Measurements from ENCODE around the gene HSD3B2. TPM values are rescaled to one million over a fixed set of nuclear protein-coding genes. Genes with fewer than 3 reads are reported as not detected.

The HSD3B2 gene
- not detected for total RNA-seq
- not detected for polyA plus RNA-seq

DNA sequence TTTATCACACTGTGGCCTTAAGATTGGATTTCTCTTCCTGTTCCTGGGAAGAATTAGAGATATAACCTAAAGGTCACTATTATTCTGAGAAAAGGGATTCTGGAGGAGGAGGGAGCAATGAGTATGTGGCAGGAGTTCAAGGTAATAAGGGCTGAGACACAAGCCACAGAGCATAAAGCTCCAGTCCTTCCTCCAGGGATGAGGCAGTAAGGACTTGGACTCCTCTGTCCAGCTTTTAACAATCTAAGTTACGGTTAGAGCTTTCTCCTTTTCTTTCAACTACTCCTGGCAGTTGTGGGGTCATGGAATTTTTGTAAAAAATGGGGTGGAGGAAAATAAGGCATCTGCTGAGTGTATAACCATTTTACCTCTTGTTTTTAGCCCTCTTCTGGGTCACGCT, at the start of gene HSD3B2:
Gene HSD3B2, plus strand, starts transcription at position 201 of the 400 bp plus-strand sequence. CDS start 270 bp downstream, outside the sequence.
- H3K4me3 ChIP-seq (ENCODE audit: low read length in 2 of 2), result no peak within 1 kb of the TSS
- no peaks in the 10 kb centered on the region for H3K4me1 ChIP-seq (ENCODE audit: insufficient read depth, low read length)
- Mint-ChIP-seq H3K9me3 (peaks cover 0 to 5% (median under 1%) of the 10 kb centered on the region in 8 donors), H3K36me3 (no peaks in the 10 kb centered on the region), H3K27me3 (peaks cover 0 to 3% of the 10 kb centered on the region in 2 donors), H3K4me3 (no peak within 1 kb of the TSS), H3K4me1 (no peaks in the 10 kb centered on the region), H3K27ac (no peak within 1 kb of the TSS)
- no peaks in the 10 kb centered on the region for H3K9me3 ChIP-seq (ENCODE audit: control insufficient read depth in 1 of 2, low read length in 2 of 2)
- H3K27ac ChIP-seq (ENCODE audit: low read depth, low read length), result no peak within 1 kb of the TSS
- no peaks in the 10 kb centered on the region for H3K36me3 ChIP-seq (ENCODE audit: insufficient read depth, low read length)
- intact Hi-C loops (cut with micrococcal nuclease), result no loop called here
- ChIA-PET CTCF (ENCODE audit: partially characterized antibody) (no interaction called here), POLR2A (ENCODE audit: partially characterized antibody) (no interaction called here)
- H3K27me3 ChIP-seq (ENCODE audit: insufficient read depth, low read length), result no peaks in the 10 kb centered on the region
- no peak for DNase-seq

GRCh38 chr1:119366424-119366823, 48.5 kb upstream of the HSD3B2 start:
- H3K4me3 ChIP-seq (ENCODE audit: low read length in 2 of 2), result no peak overlapping the region
- H3K9me3 ChIP-seq (ENCODE audit: control insufficient read depth in 1 of 2, low read length in 2 of 2), result no peaks in the 10 kb centered on the region
- H3K9me3 Mint-ChIP-seq, result no peaks in the 10 kb centered on the region
- no peaks in the 10 kb centered on the region for H3K4me1 ChIP-seq (ENCODE audit: insufficient read depth, low read length)
- no peaks in the 10 kb centered on the region for H3K36me3 ChIP-seq (ENCODE audit: insufficient read depth, low read length)
- POLR2A ChIA-PET (ENCODE audit: partially characterized antibody), result no interaction called here
- intact Hi-C loops (cut with micrococcal nuclease), result loop anchor here (2.0 kb wide), 1 partner anchor 1216 kb away; no protein-coding TSS in a partner anchor
- H3K27me3 ChIP-seq (ENCODE audit: insufficient read depth, low read length), result no peaks in the 10 kb centered on the region
- H3K27me3 Mint-ChIP-seq, result peaks cover 8 to 13% of the 10 kb centered on the region in 2 donors
- no peak for DNase-seq
- H3K27ac Mint-ChIP-seq, result no peak overlapping the region
- no peak overlapping the region for H3K27ac ChIP-seq (ENCODE audit: low read depth, low read length)
- no peak overlapping the region for H3K4me3 Mint-ChIP-seq
- H3K4me1 Mint-ChIP-seq, result no peaks in the 10 kb centered on the region
- CTCF ChIA-PET (ENCODE audit: partially characterized antibody), result no interaction called here
- H3K36me3 Mint-ChIP-seq, result no peaks in the 10 kb centered on the region

DNA sequence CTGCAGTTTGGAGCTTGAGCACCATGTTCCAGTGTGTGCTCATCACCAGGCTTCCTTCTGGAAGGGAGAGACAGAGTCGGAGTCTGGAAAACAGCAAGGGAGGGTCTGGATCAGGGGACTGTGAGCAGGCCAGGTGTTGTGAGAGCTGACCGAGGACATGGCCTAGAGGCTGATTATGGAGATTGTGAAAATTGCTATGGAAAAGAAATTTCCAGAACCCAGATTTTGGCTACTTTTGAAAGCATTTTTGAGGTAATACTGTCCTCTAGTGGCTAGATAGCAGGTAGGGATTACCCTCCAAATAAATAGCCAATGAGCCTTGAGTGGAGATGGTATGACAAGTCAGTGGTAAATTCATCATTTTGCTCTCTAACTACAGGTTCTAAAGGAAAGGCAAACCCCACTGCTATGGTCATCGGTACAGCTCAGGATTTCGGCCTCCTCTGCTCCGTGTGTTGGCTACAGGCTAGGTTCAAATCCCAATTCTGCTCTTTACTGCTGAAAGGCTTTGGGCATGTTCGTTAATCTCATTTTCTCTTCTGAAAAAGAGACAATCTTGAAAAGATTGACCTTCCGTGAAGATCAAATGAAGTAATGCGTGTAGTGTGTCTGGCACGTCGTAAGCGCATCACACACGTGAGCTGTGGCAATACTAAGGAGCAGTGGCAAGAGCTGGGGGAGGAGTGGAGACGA, 47.4 kb upstream of the HSD3B2 start:
- Histone ChIP-seq H3K4me3 (ENCODE audit: low read length in 2 of 2) (no peak overlapping the region), H3K27me3 (ENCODE audit: insufficient read depth, low read length) (no peaks in the 10 kb centered on the region), H3K27ac (ENCODE audit: low read depth, low read length) (no peak overlapping the region), H3K36me3 (ENCODE audit: insufficient read depth, low read length) (no peaks in the 10 kb centered on the region), H3K9me3 (ENCODE audit: control insufficient read depth in 1 of 2, low read length in 2 of 2) (no peaks in the 10 kb centered on the region), H3K4me1 (ENCODE audit: insufficient read depth, low read length) (no peaks in the 10 kb centered on the region)
- no peak for DNase-seq
- Mint-ChIP-seq H3K4me1 (no peaks in the 10 kb centered on the region), H3K27ac (no peak overlapping the region), H3K4me3 (no peak overlapping the region), H3K9me3 (peaks cover 0 to 2% (median 0%) of the 10 kb centered on the region in 8 donors), H3K36me3 (no peaks in the 10 kb centered on the region), H3K27me3 (peaks cover 10 to 15% of the 10 kb centered on the region in 2 donors)
- ChIA-PET CTCF (ENCODE audit: partially characterized antibody) (interaction anchor here (2.1 kb wide), 1 partner anchor 92 kb away, joined by 5 read pairs; no protein-coding TSS in a partner anchor), POLR2A (ENCODE audit: partially characterized antibody) (no interaction called here)
- intact Hi-C loops (cut with micrococcal nuclease), result loop anchor here (2.0 kb wide), 2 partner anchors 75 to 1217 kb away; no protein-coding TSS in a partner anchor

GRCh38 chr1:119368554-119368953, 46.4 kb upstream of the HSD3B2 start, which contains the start of gene HAO2:
TSS of gene HAO2 (plus strand) at chr1:119368785. CDS start at chr1:119381086, 12,301 bp downstream.
- ChIA-PET POLR2A (ENCODE audit: partially characterized antibody) (no interaction called here), CTCF (ENCODE audit: partially characterized antibody) (interaction anchor here (2.1 kb wide), 1 partner anchor 93 kb away, joined by 5 read pairs; no protein-coding TSS in a partner anchor)
- no peak within 1 kb of the TSS for H3K27ac ChIP-seq (ENCODE audit: low read depth, low read length)
- H3K36me3 ChIP-seq (ENCODE audit: insufficient read depth, low read length), result no peaks in the 10 kb centered on the region
- Mint-ChIP-seq H3K4me1 (no peaks in the 10 kb centered on the region), H3K9me3 (peaks cover 0 to 2% (median 0%) of the 10 kb centered on the region in 8 donors), H3K27me3 (peaks cover 10 to 14% of the 10 kb centered on the region in 2 donors), H3K36me3 (no peaks in the 10 kb centered on the region), H3K27ac (no peak within 1 kb of the TSS), H3K4me3 (no peak within 1 kb of the TSS)
- no peaks in the 10 kb centered on the region for H3K27me3 ChIP-seq (ENCODE audit: insufficient read depth, low read length)
- no peaks in the 10 kb centered on the region for H3K9me3 ChIP-seq (ENCODE audit: control insufficient read depth in 1 of 2, low read length in 2 of 2)
- intact Hi-C loops (cut with micrococcal nuclease), result loop anchor here (2.0 kb wide), 1 partner anchor 76 kb away; no protein-coding TSS in a partner anchor
- H3K4me3 ChIP-seq (ENCODE audit: low read length in 2 of 2), result no peak within 1 kb of the TSS
- no peak for DNase-seq
- no peaks in the 10 kb centered on the region for H3K4me1 ChIP-seq (ENCODE audit: insufficient read depth, low read length)

GRCh38 chr1:119370748-119371147, 44.2 kb upstream of the HSD3B2 start:
- Histone ChIP-seq H3K4me3 (ENCODE audit: low read length in 2 of 2) (no peak overlapping the region), H3K27ac (ENCODE audit: low read depth, low read length) (no peak overlapping the region), H3K27me3 (ENCODE audit: insufficient read depth, low read length) (no peaks in the 10 kb centered on the region), H3K9me3 (ENCODE audit: control insufficient read depth in 1 of 2, low read length in 2 of 2) (no peaks in the 10 kb centered on the region), H3K36me3 (ENCODE audit: insufficient read depth, low read length) (no peaks in the 10 kb centered on the region), H3K4me1 (ENCODE audit: insufficient read depth, low read length) (no peaks in the 10 kb centered on the region)
- ChIA-PET CTCF (ENCODE audit: partially characterized antibody) (no interaction called here), POLR2A (ENCODE audit: partially characterized antibody) (no interaction called here)
- no peak overlapping the region for H3K4me3 Mint-ChIP-seq
- DNase-seq, result no peak
- peaks cover 0 to 2% (median 0%) of the 10 kb centered on the region in 8 donors for H3K9me3 Mint-ChIP-seq
- peaks cover 0 to 4% (median 2%) of the 10 kb centered on the region in 4 donors for H3K4me1 Mint-ChIP-seq
- no peak overlapping the region for H3K27ac Mint-ChIP-seq
- no peaks in the 10 kb centered on the region for H3K36me3 Mint-ChIP-seq
- H3K27me3 Mint-ChIP-seq, result peaks cover 10 to 12% of the 10 kb centered on the region in 2 donors
- intact Hi-C loops (cut with micrococcal nuclease), result no loop called here

DNA sequence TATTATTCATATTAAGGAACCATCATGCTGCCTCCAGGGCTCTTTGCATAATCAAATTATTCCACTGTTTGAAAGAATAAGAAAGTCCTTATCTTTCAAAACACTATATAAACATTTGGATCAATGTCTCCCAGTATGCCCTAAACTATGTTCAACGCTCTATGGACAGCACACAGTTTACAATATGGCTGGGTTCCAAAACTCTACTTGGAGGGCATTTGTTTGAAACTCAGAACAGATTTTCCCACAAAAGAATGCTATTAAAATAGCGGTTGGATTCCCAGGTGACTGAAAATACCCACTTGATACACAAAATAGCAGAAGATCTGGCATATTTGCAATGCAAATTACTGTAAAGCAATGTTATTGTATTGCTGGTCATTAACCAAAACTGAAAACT, 43.1 kb upstream of the HSD3B2 start:
- Histone ChIP-seq H3K4me3 (ENCODE audit: low read length in 2 of 2) (no peak overlapping the region), H3K27me3 (ENCODE audit: insufficient read depth, low read length) (no peaks in the 10 kb centered on the region), H3K9me3 (ENCODE audit: control insufficient read depth in 1 of 2, low read length in 2 of 2) (no peaks in the 10 kb centered on the region), H3K27ac (ENCODE audit: low read depth, low read length) (no peak overlapping the region), H3K36me3 (ENCODE audit: insufficient read depth, low read length) (no peaks in the 10 kb centered on the region), H3K4me1 (ENCODE audit: insufficient read depth, low read length) (no peaks in the 10 kb centered on the region)
- Mint-ChIP-seq H3K27me3 (peaks cover 10 to 12% of the 10 kb centered on the region in 2 donors), H3K27ac (no peak overlapping the region), H3K36me3 (no peaks in the 10 kb centered on the region), H3K4me3 (no peak overlapping the region), H3K4me1 (peaks cover 0 to 4% (median 2%) of the 10 kb centered on the region in 4 donors), H3K9me3 (peaks cover 0 to 2% (median 0%) of the 10 kb centered on the region in 8 donors)
- intact Hi-C loops (cut with micrococcal nuclease), result no loop called here
- DNase-seq, result no peak
- POLR2A ChIA-PET (ENCODE audit: partially characterized antibody), result no interaction called here
- CTCF ChIA-PET (ENCODE audit: partially characterized antibody), result no interaction called here

DNA sequence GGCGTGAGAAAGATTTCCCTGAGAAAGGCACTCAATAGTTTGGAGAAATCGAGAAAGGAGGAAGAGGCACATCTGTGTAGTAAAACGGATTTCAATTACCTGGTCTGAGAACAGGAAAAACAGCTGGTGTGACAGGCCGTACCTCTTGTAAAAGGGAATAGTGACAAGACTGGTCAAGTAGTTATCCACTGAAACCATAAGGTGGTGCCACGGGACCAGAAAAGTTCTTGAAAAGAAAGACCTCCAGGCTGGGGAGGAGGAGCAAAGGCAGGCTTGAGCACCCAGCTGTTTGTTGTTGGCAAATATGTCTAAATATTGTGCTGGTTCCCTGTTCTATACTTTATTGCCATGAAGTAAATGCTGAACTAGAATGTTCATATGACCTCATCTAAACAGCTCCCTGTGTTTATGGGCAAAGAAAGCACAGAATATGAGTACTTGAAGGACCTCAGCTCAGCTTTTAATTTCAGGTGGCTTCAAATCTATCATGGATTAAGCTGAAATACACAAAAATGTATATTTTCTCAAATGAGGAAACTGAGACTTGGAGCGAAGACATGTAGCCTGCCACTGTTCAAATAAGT, 42.4 kb upstream of the HSD3B2 start:
- Histone ChIP-seq H3K4me3 (ENCODE audit: low read length in 2 of 2) (no peak overlapping the region), H3K4me1 (ENCODE audit: insufficient read depth, low read length) (no peaks in the 10 kb centered on the region), H3K9me3 (ENCODE audit: control insufficient read depth in 1 of 2, low read length in 2 of 2) (no peaks in the 10 kb centered on the region), H3K27ac (ENCODE audit: low read depth, low read length) (no peak overlapping the region), H3K36me3 (ENCODE audit: insufficient read depth, low read length) (no peaks in the 10 kb centered on the region), H3K27me3 (ENCODE audit: insufficient read depth, low read length) (no peaks in the 10 kb centered on the region)
- Mint-ChIP-seq H3K27me3 (peaks cover 10 to 12% of the 10 kb centered on the region in 2 donors), H3K4me3 (no peak overlapping the region), H3K27ac (no peak overlapping the region), H3K9me3 (peaks cover 0 to 8% (median 2%) of the 10 kb centered on the region in 8 donors), H3K36me3 (no peaks in the 10 kb centered on the region), H3K4me1 (peaks cover 0 to 4% (median 2%) of the 10 kb centered on the region in 4 donors)
- ChIA-PET CTCF (ENCODE audit: partially characterized antibody) (no interaction called here), POLR2A (ENCODE audit: partially characterized antibody) (no interaction called here)
- DNase-seq, result no peak
- intact Hi-C loops (cut with micrococcal nuclease), result no loop called here
